Right lobe of liver (tissue), 4 donors: ENCODE data around the gene VPS35.

Experiments
- CTCF ChIP-seq, 4 donors: fragments of 200-600 bp in 3 of 4; fragments of 450-650 bp in 1 of 4; IDR thresholded peaks; one replicate each; pipeline versions ENCODE4 v1.5.1 to v1.8.0; 2016 to 2022; ENCODE audit warnings: antibody characterized with exemption in 4 of 4, mild to moderate bottlenecking in 2 of 4
- POLR2A ChIP-seq: fragments of 450-650 bp; IDR thresholded peaks from one replicate; pipeline ENCODE4 v1.6.1; 2017; ENCODE audit warnings: antibody characterized with exemption, mild to moderate bottlenecking
- donor health status: DM: no; HTN: no; CAD: no.
- donor health status: DM: no; HTN: no; CAD: no.
- donor health status: DM: no; HTN: yes; CAD: no.

GRCh38 chr16:46650254-46650623, 38.7 kb downstream of the VPS35 start:
- TF ChIP-seq CTCF (IDR thresholded peaks at IDR 0.05) (no peak), POLR2A (no peak)
